A549 (cell line): ENCODE measurements around the gene CAPN2. TPM values are rescaled to one million over a fixed set of nuclear protein-coding genes. Genes with fewer than 3 reads are reported as not detected.

Source experiments
- CBX2 ChIP-seq: fragments of 200-600 bp; sonication (generic); IDR thresholded peaks from 2 replicates; pipeline ENCODE4 v1.6.1; 2016; ENCODE audit warnings: low read depth, mild to moderate bottlenecking, borderline replicate concordance
- CBX8 ChIP-seq: fragments of 200-600 bp; sonication (generic); IDR thresholded peaks from 2 replicates; pipeline ENCODE4 v1.6.1; 2016
- CEBPB ChIP-seq, 2 experiments: fragments of >200 bp in 1 of 2; sonication (Bioruptor Twin) in 1 of 2; formaldehyde crosslinking in 1 of 2; IDR thresholded peaks; 2 replicates each; pipeline ENCODE4 v1.6.1; 2012 to 2016
- CHD4 ChIP-seq: fragments of 200-600 bp; sonication (generic); IDR thresholded peaks from 2 replicates; pipeline ENCODE4 v1.6.1; 2016; ENCODE audit warnings: antibody characterized with exemption, mild to moderate bottlenecking, borderline replicate concordance
- CTCF ChIP-seq: fragments of >200 bp; sonication (Bioruptor Twin); formaldehyde crosslinking; IDR thresholded peaks from 3 replicates; pipeline ENCODE4 v1.5.1; 2016
- EHF ChIP-seq: fragments of 250-450 bp; sonication (Bioruptor Pico); IDR thresholded peaks from 2 replicates; pipeline ENCODE4 v1.5.0; 2020; ENCODE audit warnings: mild to moderate bottlenecking
- EHMT2 ChIP-seq: fragments of 200-600 bp; sonication (generic); IDR thresholded peaks from 2 replicates; pipeline ENCODE4 v1.6.1; 2016; ENCODE audit warnings: antibody characterized with exemption, low read depth, mild to moderate bottlenecking, moderate library complexity
- ELK1 ChIP-seq: fragments of 150-350 bp; IDR thresholded peaks from 2 replicates; pipeline ENCODE4 v1.6.1; 2014; ENCODE audit warnings: low read depth, mild to moderate bottlenecking, low read length
- HEYL ChIP-seq: fragments of 250-450 bp; sonication (Bioruptor Pico); IDR thresholded peaks from 2 replicates; pipeline ENCODE4 v1.8.0; 2021; ENCODE audit warnings: mild to moderate bottlenecking, moderate library complexity
- JUN ChIP-seq, 2 experiments: fragments of >200 bp; sonication (Bioruptor Twin); formaldehyde crosslinking; IDR thresholded peaks; 2 replicates in 1 of 2; 3 replicates in 1 of 2; pipeline ENCODE4 v1.6.1; 2016 to 2017
- JUNB ChIP-seq: fragments of >200 bp; sonication (Bioruptor Twin); formaldehyde crosslinking; IDR thresholded peaks from 2 replicates; pipeline ENCODE4 v1.6.1; 2016
- MAX ChIP-seq: IDR thresholded peaks from 2 replicates; pipeline ENCODE4 v1.6.1; 2012
- NFE2L2 ChIP-seq: fragments of 150-350 bp; conservative IDR thresholded peaks from 2 replicates; pipeline ENCODE4 v1.6.1; 2014; ENCODE audit warnings: low read length
- PHF8 ChIP-seq: fragments of 200-600 bp; sonication (generic); IDR thresholded peaks from 2 replicates; pipeline ENCODE4 v1.6.1; 2016; ENCODE audit warnings: low read depth, mild to moderate bottlenecking, antibody characterized with exemption, moderate library complexity, borderline replicate concordance
- POLR2A ChIP-seq: IDR thresholded peaks from 2 replicates; pipeline ENCODE4 v1.6.1; 2012; ENCODE audit warnings: mild to moderate bottlenecking, low read length
- RAD21 ChIP-seq, 2 experiments: fragments of >200 bp in 1 of 2; sonication (Bioruptor Twin) in 1 of 2; formaldehyde crosslinking in 1 of 2; IDR thresholded peaks in 1 of 2; conservative IDR thresholded peaks in 1 of 2; 2 replicates in 1 of 2; 3 replicates in 1 of 2; pipeline ENCODE4 v1.6.1; 2012 to 2018; ENCODE audit warnings: inconsistent platforms in 1 of 2
- RARB ChIP-seq: fragments of 250-450 bp; sonication (Bioruptor Pico); IDR thresholded peaks from 2 replicates; pipeline ENCODE4 v1.8.0; 2021; ENCODE audit warnings: mild to moderate bottlenecking, moderate library complexity
- RCOR1 ChIP-seq: fragments of 150-350 bp; IDR thresholded peaks from 2 replicates; pipeline ENCODE4 v1.6.1; 2014; ENCODE audit warnings: antibody characterized with exemption, low read length, low read depth
- REST ChIP-seq: fragments of 200-600 bp; sonication (generic); IDR thresholded peaks from 2 replicates; pipeline ENCODE4 v1.6.1; 2016; ENCODE audit warnings: antibody characterized with exemption, mild to moderate bottlenecking, moderate library complexity
- RFX5 ChIP-seq: fragments of 450-650 bp; IDR thresholded peaks from 2 replicates; pipeline ENCODE4 v1.7.1; 2014; ENCODE audit warnings: antibody characterized with exemption, mild to moderate bottlenecking, moderate library complexity
- SMC3 ChIP-seq: fragments of >200 bp; sonication (Bioruptor Twin); formaldehyde crosslinking; IDR thresholded peaks from 3 replicates; pipeline ENCODE4 v1.6.1; 2018; ENCODE audit warnings: inconsistent platforms
- ZNF302 ChIP-seq: fragments of 250-450 bp; sonication (Bioruptor Pico); IDR thresholded peaks from 2 replicates; pipeline ENCODE4 v1.9.0; 2021; ENCODE audit warnings: inconsistent platforms, mild to moderate bottlenecking, moderate library complexity
- polyA plus RNA-seq, 4 experiments: library from polyadenylated mRNA; depleted of rRNA in 3 of 4; stranded (reverse); fragments of >200 nt; fragmentation: RNase III in 1 of 4; extraction: RNeasy Plus Mini Kit Qiagen cat#74134 plus additional on column Dnase treatment in 1 of 4; gene quantifications; 2 replicates in 3 of 4; 3 replicates in 1 of 4; pipeline ENCODE4 v1.2.3, GENCODE V29; 2011 to 2017

CAPN2 gene
- polyA plus RNA-seq, 2 of the 4 experiments (the other 2 are of a cell fraction) = 199 to 300 TPM

- TF ChIP-seq RAD21 (conservative IDR thresholded peaks at IDR 0.05 in 1 of 2, IDR thresholded peaks at IDR 0.05 in 1 of 2) (peak in 1 of 2 experiments; percentile 4; a peak in 3 of 5 replicates), RARB (CRISPR knock-in tag) (peak; percentile 85), MAX (peak; percentile 67), REST (no peak), ELK1 (no peak), POLR2A (peak; percentile 56), CHD4 (no peak), ZNF302 (no peak), HEYL (CRISPR knock-in tag) (no peak), CTCF (no peak), JUNB (peak; percentile 83), RCOR1 (no peak), CBX2 (no peak), CBX8 (no peak), RFX5 (no peak), CEBPB (IDR thresholded peaks at IDR 0.05) (peak in 1 of 2 experiments; percentile 42; a peak in 1 of 4 replicates), EHMT2 (no peak), JUN (IDR thresholded peaks at IDR 0.05) (peak; percentile 83 to 84), NFE2L2 (peak; percentile 96), PHF8 (no peak), SMC3 (no peak), EHF (CRISPR knock-in tag) (no peak)
- TF ChIP-seq, all 56 proteins: peak for 19
Measured at GRCh38 chr1:223700942-223701637, 11.2 kb upstream of the CAPN2 start (continued).
